Fibroblast of skin of left biceps (primary cell): Measurements from ENCODE around the gene FAM210B.
"Not testable (repeated sequence)": the region's sequence is repeated elsewhere in the genome, so short reads cannot be mapped to it uniquely, and the experiment has no call there.

Experiments
- DNase-seq, 2 experiments: peaks; one replicate each; pipeline ENCODE4 v3.0.0-alpha.2; 2013; ENCODE audit warnings: low read depth in 2 of 2

FAM210B gene

DNA sequence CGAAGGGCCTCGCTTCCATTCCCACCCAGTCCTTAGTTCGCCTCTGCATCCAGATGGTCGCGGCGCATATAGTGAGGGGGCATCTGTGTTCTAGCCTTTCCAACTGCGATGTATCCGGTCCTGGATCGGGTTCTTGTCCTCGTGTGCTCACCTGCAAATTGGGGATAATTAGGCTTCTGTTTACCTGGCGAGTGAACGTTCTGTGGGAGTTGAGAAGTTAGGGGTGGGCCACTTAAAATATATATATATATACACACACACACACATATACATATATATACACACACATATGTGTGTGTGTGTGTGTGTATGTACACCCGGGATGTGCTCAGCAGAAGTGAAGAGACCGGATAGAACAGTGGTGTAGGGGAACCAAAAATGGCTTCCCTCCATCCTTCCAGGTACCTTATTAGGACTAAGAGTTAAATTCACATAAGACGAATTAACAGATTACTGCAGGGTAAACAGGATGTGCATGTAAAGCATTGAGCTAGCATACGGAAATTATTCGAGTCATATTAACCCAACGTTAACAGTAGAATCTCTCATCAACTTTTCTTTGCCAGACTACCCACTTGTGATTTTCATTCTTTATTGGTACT, 34.2 kb downstream of the FAM210B start:
- DNase-seq = no peak

- DNase-seq = no peak
Observed at GRCh38 chr20:56393653-56394052, 34.9 kb downstream of the FAM210B start.

DNA sequence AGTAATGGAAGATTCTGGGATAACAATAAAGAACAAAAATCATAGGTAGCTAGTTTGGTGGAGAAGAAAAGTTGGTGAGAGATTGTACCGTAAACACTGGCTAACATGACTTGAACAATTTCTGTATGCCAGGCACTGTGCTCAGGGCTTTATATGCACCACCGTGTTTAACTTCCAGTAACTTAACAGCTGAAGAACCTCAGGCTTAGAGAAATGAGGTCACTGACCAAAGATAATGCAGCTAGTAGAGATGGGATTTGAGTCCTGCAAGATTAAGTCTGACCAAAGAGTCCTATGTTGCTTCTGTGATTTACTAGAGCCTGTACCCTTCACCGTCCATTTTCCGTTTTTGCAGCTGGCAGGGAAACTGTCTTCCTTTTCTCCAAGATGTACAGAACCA, 36.4 kb downstream of the FAM210B start:
- DNase-seq = no peak

DNA sequence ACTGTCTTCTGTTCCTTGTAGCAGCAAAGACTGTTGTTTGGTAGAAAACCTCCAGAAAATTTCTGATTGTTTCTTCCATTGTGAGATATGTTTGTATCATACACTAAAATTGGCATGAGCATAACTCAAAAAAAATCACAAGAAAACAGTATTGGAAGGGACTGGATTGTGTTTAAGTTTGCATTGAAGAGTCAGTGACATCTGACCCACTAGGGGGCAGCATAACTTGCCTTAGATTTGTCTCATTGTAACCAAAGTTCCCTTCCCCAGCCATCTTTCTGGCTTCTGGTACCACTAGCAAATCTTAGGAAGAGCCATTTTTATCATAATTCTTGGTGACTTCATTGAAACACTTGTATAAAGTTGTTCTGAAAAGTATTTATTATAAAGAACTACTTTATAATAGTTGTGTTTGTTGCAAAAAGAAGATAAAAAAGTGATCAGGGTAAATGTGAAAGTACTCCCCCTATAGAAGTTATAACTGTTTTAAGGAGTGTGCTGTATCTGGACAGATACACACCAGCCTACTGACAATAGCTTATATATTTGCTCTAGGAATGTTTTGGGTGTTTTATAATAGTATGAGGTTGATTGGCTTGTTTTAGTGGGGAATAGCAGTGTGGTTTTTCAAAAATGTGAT, 41.3 kb downstream of the FAM210B start:
- no peak for DNase-seq

- DNase-seq = no peak
Observed at GRCh38 chr20:56403465-56403864, 44.7 kb downstream of the FAM210B start.

GRCh38 chr20:56405356-56405755, 46.6 kb downstream of the FAM210B start:
- not testable (repeated sequence) for DNase-seq

- DNase-seq = no peak
Observed at GRCh38 chr20:56406910-56407309, 48.1 kb downstream of the FAM210B start.

DNA sequence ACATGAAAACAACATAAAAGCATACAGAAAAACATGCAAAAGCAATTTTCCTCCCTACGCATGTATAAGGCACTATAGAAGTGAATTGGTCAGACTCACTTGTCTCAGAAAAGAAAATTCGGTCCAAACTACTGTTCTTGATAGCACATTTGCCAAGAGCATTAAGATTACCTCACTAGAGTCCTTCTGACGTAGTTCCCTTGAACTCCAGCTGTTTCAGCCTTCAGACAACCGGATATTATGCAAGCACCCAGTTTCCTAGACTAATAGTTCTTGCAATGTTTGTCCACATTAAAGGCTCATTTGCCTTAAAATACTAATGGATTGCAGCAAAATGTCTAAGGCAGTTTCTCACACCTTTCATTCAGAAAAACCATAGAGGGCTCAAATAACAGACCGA, 50.7 kb downstream of the FAM210B start:
- no peak for DNase-seq

- DNase-seq = no peak
Observed at GRCh38 chr20:56409956-56410355, 51.2 kb downstream of the FAM210B start.

GRCh38 chr20:56411287-56411686, 52.5 kb downstream of the FAM210B start:
- DNase-seq = not testable (repeated sequence)

DNA sequence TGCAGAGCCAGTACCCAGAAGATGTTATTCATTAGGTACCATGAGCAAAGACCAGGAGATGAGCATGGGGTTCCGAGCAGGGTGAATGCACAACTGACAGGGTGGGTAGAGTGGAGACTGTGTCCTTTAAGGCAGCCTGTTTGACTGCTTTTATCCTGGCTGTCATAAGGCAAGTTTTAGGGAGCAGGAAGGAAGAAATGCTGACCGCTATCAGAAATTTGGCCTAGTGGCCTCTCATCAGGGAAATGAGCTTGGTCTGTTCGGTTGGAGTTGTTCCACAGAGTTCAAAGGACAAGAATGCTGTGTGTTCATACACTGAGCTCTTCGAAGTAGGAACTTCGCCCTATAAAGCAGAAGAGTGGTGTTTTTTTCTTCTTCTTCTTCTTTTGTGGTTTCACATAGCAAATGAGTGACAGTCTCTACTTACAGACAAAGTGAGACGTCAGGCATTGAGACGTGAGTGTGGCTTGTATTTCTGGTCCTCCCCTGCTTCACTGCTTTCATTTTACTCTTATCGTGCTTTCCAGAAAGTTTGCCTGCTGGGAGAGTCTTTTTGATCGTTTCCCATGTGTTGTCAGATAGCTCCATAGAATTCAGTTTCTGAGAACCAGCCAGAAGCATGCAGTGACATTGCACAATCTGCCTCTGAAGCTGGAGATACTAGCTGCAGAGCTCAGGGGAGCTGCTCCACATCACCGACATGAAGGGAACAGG, 53.1 kb downstream of the FAM210B start, which contains the start of gene CASS4:
Gene CASS4, plus strand, starts transcription at position 502 of the 714 bp plus-strand sequence. Its CDS starts 199 bp downstream, at position 701.
- DNase-seq = no peak

DNA sequence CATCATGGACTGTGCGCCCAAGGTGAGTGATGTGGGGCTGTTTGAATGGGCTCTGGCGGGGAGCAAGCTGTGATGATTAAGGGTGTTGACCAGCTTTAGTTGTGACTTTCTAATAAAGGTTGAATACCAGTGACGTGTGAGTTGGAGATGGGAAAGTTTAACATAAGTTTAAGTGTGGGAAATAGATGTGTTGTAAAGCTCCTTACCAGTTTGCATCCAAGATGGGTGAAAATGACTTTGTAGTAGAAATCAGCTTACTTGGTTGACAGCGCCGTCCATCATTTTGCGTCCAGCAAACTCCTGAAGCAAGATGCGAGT, 53.7 kb downstream of the FAM210B start:
- DNase-seq = no peak

GRCh38 chr20:56412949-56413348, 54.2 kb downstream of the FAM210B start:
- no peak for DNase-seq

- DNase-seq = no peak
Observed at GRCh38 chr20:56414842-56415765, 56.3 kb downstream of the FAM210B start.

GRCh38 chr20:56417402-56417801, 58.6 kb downstream of the FAM210B start:
- DNase-seq = no peak

DNA sequence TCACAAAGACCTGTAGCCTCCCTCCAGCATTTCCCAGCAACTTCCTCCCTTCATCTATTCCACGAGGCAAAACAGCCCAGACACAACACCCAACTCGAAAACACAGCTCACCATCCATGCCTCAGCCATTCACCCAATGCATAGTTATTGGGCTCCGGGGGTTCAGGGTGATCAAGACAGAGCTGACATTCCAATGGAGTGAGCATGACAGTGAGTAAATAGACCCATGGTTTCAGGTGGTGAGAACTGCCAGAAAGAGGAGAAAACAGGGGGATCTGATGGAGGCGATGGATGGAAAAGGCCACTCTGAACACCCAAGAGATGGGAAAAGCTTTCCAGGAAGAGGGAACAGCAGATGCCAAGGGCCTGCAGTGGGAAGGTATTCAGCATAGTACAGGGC, 59.1 kb downstream of the FAM210B start:
- no peak for DNase-seq
